Hepatocyte (in vitro differentiated cells): ENCODE data around the gene MIPOL1. TPM values are rescaled to one million over a fixed set of nuclear protein-coding genes. Genes with fewer than 3 reads are reported as not detected.

Experiments
- DNase-seq: peaks from one replicate; pipeline ENCODE4 v3.0.0-alpha.2; 2016; ENCODE audit warnings: low spot score
- H2AFZ ChIP-seq: fragments of 200-600 bp; sonication (generic); 2 replicates; pipeline ENCODE4 v1.6.0; 2016; ENCODE audit warnings: antibody characterized with exemption, mild to moderate bottlenecking
- H3K27ac ChIP-seq: fragments of 200-600 bp; sonication (generic); 2 replicates; pipeline ENCODE4 v1.5.1; 2016; ENCODE audit warnings: mild to moderate bottlenecking
- H3K27me3 ChIP-seq: fragments of 200-600 bp; sonication (generic); 2 replicates; pipeline ENCODE4 v1.6.1; 2016
- H3K36me3 ChIP-seq: fragments of 200-600 bp; sonication (generic); replicated peaks from 2 replicates; pipeline ENCODE4 v1.5.1; 2016; ENCODE audit warnings: low read depth; ENCODE audit not compliant: insufficient read depth
- H3K4me1 ChIP-seq: fragments of 200-600 bp; sonication (generic); 2 replicates; pipeline ENCODE4 v1.5.1; 2016; ENCODE audit warnings: mild to moderate bottlenecking, moderate library complexity; ENCODE audit not compliant: insufficient read depth
- H3K4me2 ChIP-seq: fragments of 200-600 bp; sonication (generic); 2 replicates; pipeline ENCODE4 v1.6.0; 2016
- H3K4me3 ChIP-seq: fragments of 200-600 bp; sonication (generic); 2 replicates; pipeline ENCODE4 v1.5.1; 2016; ENCODE audit warnings: mild to moderate bottlenecking
- H3K79me2 ChIP-seq: fragments of 200-600 bp; sonication (generic); 2 replicates; pipeline ENCODE4 v1.6.0; 2017; ENCODE audit warnings: mild to moderate bottlenecking
- H3K9me2 ChIP-seq: fragments of 200-600 bp; sonication (generic); replicated peaks from 2 replicates; pipeline ENCODE4 v1.6.0; 2017; ENCODE audit warnings: mild to moderate bottlenecking; ENCODE audit not compliant: insufficient read depth
- H3K9me3 ChIP-seq: fragments of 200-600 bp; sonication (generic); 2 replicates; pipeline ENCODE4 v1.5.1; 2016; ENCODE audit warnings: low read depth, mild to moderate bottlenecking
- H4K20me1 ChIP-seq: fragments of 200-600 bp; sonication (generic); 2 replicates; pipeline ENCODE4 v1.6.0; 2016; ENCODE audit warnings: mild to moderate bottlenecking; ENCODE audit not compliant: insufficient read depth, poor library complexity, severe bottlenecking
- EZH2 ChIP-seq: fragments of 200-600 bp; sonication (generic); IDR thresholded peaks from 2 replicates; pipeline ENCODE4 v1.6.1; 2016; ENCODE audit warnings: antibody characterized with exemption, mild to moderate bottlenecking, borderline replicate concordance
- EZH2phosphoT487 ChIP-seq: fragments of 200-600 bp; sonication (generic); IDR thresholded peaks from one replicate; pipeline ENCODE4 v1.6.1; 2018; ENCODE audit warnings: antibody characterized with exemption, mild to moderate bottlenecking, low read depth, moderate library complexity; ENCODE audit not compliant: unreplicated experiment, severe bottlenecking
- WGBS: methylation state at CpG from one replicate; pipeline ENCODE4 v1.1.6; 2016; ENCODE audit warnings: low lambda C conversion rate; ENCODE audit errors: missing lambda C conversion rate; 5-methylcytosine and 5-hydroxymethylcytosine counted together
- polyA plus RNA-seq: library from polyadenylated mRNA; unstranded; fragments of >200 nt; fragmentation: Nextera tagmentation; extraction: Ambion mirVana; gene quantifications from 2 replicates; pipeline ENCODE4 v1.2.1, GENCODE V29; 2016
- total RNA-seq: library from RNA; depleted of rRNA; stranded (reverse); fragments of >200 nt; gene quantifications from 2 replicates; pipeline ENCODE4 v1.2.3, GENCODE V29; 2014
- TF ChIP-seq, protein P1 (sequence below): fragments of 200-600 bp; sonication (generic); IDR thresholded peaks from 2 replicates; pipeline ENCODE4 v1.5.1; 2016; ENCODE audit warnings: antibody characterized with exemption, mild to moderate bottlenecking; ENCODE audit not compliant: poor library complexity

The MIPOL1 gene
- total and polyA plus RNA-seq, 2 experiments from 2014 or later = 2.6 to 16.6 TPM

DNA sequence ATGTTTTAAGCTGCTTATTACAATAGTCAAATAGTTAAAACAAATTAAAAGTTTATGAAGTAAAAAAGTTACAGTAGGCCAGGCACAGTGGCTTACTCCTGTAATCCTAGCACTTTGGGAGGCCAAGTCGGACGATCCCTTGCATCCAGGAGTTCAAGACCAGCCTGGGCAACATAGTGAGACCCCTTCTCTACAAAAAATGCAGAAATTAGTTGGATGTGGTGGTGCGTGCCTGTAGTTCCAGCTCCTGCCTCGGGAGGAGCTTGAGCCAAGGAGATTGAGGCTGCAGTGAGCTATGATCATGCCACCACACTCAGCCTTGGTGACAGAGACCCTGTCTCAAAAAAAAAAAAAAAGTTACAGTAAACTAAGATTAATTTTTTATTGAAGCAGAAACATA is 142.6 kb downstream of the MIPOL1 start:
- Histone ChIP-seq H4K20me1 (no peaks in the 10 kb centered on the region), H3K4me3 (no peak overlapping the region), H3K9me3 (no peaks in the 10 kb centered on the region), H3K4me1 (no peaks in the 10 kb centered on the region), H3K79me2 (no peaks in the 10 kb centered on the region), H3K9me2 (no peaks in the 10 kb centered on the region), H3K27ac (no peak overlapping the region), H3K4me2 (no peak overlapping the region), H3K27me3 (no peaks in the 10 kb centered on the region), H3K36me3 (no peaks in the 10 kb centered on the region), H2AFZ (no peak overlapping the region)
- no peak for DNase-seq
- TF ChIP-seq, protein P1, sequence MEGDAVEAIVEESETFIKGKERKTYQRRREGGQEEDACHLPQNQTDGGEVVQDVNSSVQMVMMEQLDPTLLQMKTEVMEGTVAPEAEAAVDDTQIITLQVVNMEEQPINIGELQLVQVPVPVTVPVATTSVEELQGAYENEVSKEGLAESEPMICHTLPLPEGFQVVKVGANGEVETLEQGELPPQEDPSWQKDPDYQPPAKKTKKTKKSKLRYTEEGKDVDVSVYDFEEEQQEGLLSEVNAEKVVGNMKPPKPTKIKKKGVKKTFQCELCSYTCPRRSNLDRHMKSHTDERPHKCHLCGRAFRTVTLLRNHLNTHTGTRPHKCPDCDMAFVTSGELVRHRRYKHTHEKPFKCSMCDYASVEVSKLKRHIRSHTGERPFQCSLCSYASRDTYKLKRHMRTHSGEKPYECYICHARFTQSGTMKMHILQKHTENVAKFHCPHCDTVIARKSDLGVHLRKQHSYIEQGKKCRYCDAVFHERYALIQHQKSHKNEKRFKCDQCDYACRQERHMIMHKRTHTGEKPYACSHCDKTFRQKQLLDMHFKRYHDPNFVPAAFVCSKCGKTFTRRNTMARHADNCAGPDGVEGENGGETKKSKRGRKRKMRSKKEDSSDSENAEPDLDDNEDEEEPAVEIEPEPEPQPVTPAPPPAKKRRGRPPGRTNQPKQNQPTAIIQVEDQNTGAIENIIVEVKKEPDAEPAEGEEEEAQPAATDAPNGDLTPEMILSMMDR = peak; percentile 3
- no peak for TF ChIP-seq EZH2phosphoT487
- WGBS = 93% methylated on average over 4 of the region's 4 CpGs

DNA sequence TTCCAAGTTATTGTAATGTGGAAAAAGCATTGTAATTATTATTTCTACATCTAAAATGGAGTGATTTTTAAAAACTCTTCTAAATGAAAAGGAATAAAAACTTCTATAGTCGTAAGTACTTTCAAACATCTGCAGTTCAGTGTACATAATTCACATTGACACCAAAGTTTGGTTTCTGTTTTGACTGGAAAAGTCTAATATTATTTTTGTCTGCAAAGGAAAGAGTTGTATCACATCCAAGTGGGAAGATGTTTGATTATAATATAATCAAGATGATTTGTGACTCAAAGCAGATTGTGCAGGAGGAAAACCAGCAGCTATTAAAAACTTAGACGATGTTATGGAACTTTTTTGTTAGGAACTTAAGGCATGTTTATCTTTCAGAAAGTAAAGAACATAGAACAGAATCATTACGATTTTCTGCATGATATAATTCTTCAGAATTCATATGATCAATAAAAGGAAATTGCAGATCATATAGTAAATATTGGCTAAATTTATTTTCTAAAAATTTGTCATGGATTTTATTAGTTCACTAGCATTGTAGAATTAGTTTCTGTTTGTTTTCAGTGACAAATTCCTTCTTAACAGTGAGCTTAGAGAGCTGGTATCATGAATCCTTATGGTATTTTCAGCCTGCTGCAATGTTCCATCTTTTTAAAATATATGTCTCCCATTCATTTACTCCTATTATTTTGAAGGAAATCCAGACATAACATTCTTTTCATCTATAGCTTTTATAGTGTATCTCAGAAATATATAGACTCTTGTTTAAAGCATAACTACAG is 145.8 kb downstream of the MIPOL1 start:
- H3K36me3 ChIP-seq = no peaks in the 10 kb centered on the region
- peak overlapping the region; percentile 23 for H3K4me2 ChIP-seq
- no peaks in the 10 kb centered on the region for H3K4me1 ChIP-seq
- no peaks in the 10 kb centered on the region for H3K79me2 ChIP-seq
- H3K9me2 ChIP-seq = no peaks in the 10 kb centered on the region
- no peaks in the 10 kb centered on the region for H3K27me3 ChIP-seq
- 56% methylated on average over 3 of the region's 3 CpGs for WGBS
- H3K4me3 ChIP-seq = no peak overlapping the region
- TF ChIP-seq EZH2phosphoT487 = no peak
- TF ChIP-seq, protein P1 = no peak
- no peak for TF ChIP-seq EZH2
- no peak for DNase-seq
- no peak overlapping the region for H2AFZ ChIP-seq
- no peaks in the 10 kb centered on the region for H3K9me3 ChIP-seq
- H3K27ac ChIP-seq = no peak overlapping the region
- H4K20me1 ChIP-seq = no peaks in the 10 kb centered on the region

DNA sequence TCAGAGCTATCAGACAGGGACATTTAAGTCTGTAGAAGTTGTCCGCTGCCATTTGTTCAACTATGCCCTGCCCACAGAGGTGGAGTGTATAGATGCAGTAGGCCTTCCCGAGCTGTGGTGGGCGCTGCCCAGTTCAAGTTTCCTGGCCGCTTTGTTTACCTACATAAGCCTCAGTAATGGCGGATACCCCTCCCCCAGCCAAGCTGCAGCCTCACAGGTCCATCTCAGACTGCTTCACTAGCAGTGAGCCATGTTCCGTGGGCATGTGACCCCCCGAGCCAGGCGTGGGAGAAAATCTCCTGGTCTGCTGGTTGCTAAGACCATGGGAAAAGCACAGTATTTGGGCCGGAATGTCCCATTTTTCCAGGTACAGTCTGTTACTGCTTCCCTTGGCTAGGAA is 165.9 kb downstream of the MIPOL1 start:
- H3K4me2 ChIP-seq = no peak overlapping the region
- H4K20me1 ChIP-seq = no peaks in the 10 kb centered on the region
- H3K36me3 ChIP-seq = no peaks in the 10 kb centered on the region
- no peak overlapping the region for H3K4me3 ChIP-seq
- H2AFZ ChIP-seq = no peak overlapping the region
- WGBS = 99% methylated on average over 9 of the region's 9 CpGs
- no peaks in the 10 kb centered on the region for H3K4me1 ChIP-seq
- DNase-seq = no peak
- no peaks in the 10 kb centered on the region for H3K9me3 ChIP-seq
- no peaks in the 10 kb centered on the region for H3K79me2 ChIP-seq
- H3K27ac ChIP-seq = no peak overlapping the region
- TF ChIP-seq EZH2phosphoT487 (no peak), EZH2 (no peak)
- TF ChIP-seq, protein P1 = no peak
- H3K9me2 ChIP-seq = no peaks in the 10 kb centered on the region
- no peaks in the 10 kb centered on the region for H3K27me3 ChIP-seq
